C4-2B (cell line): Measurements from ENCODE around the gene NMRAL1.

Source experiments
- ZFX ChIP-seq: fragments of 450-650 bp; IDR thresholded peaks from 2 replicates; pipeline ENCODE4 v1.6.1; 2017
- TF ChIP-seq, protein P1 (sequence below): fragments of 450-650 bp; conservative IDR thresholded peaks from 2 replicates; pipeline ENCODE4 v1.5.1; 2017; ENCODE audit warnings: mild to moderate bottlenecking

- TF ChIP-seq, protein P1, sequence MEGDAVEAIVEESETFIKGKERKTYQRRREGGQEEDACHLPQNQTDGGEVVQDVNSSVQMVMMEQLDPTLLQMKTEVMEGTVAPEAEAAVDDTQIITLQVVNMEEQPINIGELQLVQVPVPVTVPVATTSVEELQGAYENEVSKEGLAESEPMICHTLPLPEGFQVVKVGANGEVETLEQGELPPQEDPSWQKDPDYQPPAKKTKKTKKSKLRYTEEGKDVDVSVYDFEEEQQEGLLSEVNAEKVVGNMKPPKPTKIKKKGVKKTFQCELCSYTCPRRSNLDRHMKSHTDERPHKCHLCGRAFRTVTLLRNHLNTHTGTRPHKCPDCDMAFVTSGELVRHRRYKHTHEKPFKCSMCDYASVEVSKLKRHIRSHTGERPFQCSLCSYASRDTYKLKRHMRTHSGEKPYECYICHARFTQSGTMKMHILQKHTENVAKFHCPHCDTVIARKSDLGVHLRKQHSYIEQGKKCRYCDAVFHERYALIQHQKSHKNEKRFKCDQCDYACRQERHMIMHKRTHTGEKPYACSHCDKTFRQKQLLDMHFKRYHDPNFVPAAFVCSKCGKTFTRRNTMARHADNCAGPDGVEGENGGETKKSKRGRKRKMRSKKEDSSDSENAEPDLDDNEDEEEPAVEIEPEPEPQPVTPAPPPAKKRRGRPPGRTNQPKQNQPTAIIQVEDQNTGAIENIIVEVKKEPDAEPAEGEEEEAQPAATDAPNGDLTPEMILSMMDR: no peak
- TF ChIP-seq ZFX: no peak
Observed at GRCh38 chr16:4450430-4450829, 24.0 kb downstream of the NMRAL1 start.
